Umbilical cord (tissue), 2 donors: ENCODE measurements around the gene PDZK1IP1. TPM values are rescaled to one million over a fixed set of nuclear protein-coding genes. Genes with fewer than 3 reads are reported as not detected.

ENCODE experiments used
- DNase-seq: peaks from one replicate; pipeline ENCODE4 v3.0.0-alpha.2; 2015; ENCODE audit warnings: low spot score
- total RNA-seq: library from RNA; depleted of rRNA; stranded (reverse); fragments of >200 nt; gene quantifications from one replicate; pipeline ENCODE4 v1.2.3, GENCODE V29; 2014; ENCODE audit warnings: low replicate concordance; ENCODE audit not compliant: insufficient read depth

Gene PDZK1IP1, protein sequence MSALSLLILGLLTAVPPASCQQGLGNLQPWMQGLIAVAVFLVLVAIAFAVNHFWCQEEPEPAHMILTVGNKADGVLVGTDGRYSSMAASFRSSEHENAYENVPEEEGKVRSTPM
- total RNA-seq: not detected

DNA sequence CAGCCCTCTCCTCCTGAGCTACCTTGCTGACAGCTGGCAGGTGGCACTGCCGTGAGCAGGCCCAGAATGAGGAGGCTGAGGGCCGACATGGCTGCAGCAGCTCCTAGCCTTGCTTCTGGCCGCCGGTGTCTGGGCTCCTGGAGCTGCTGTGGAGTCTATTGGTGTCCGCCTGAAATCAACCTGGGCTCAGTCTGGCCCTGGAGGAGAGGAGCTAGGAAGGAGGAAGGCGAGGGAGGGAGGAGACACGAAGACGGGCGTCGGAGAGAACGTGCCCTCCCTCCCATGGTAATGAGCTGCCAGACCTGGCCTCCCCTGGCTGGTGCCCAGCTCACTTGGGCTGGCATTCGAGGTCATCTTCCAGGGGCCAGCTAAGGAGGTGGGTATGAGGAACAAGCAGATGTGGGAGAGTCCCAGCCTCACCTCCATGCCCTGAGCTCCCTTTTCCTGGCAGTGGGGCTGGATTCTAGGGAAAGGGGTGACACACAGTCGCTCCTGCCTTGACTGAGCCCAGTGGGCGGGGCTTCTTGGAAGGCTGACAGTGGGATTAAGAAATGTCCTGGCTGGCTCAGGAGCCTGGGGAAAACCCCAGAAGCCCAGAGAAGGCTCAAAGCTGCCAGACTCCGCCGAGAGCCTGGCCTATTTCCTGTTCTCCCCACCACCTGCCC lies at the start of gene PDZK1IP1:
Gene PDZK1IP1, minus strand, starts transcription at position 193 of the 665 bp plus-strand sequence. Its CDS starts 104 bp downstream, at position 89.
- peak; percentile 22 for DNase-seq

GRCh38 chr1:47238935-47239592 lies 49.2 kb upstream of the PDZK1IP1 start:
- DNase-seq: no peak

DNA sequence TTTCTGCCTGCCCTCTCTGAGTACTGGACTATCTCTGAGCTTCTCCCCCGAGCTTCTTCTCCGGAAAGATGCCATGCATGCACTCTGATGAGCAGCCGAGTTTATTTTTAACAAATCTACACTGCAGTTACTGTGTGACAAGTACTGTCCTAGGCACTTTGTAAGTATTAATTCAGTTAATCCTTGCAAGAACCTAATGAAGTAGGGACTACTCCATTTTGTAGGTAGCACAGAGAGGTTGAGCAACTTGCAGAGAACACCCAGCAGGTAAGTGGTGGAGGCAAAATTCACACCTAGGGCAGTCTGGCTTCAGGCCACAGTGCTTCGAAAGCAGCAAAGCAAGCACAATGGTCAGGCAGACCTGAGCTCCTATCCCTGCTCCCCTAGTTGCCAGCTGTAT lies 46.0 kb upstream of the PDZK1IP1 start:
- DNase-seq: no peak

GRCh38 chr1:47235241-47235681 lies 45.4 kb upstream of the PDZK1IP1 start:
- DNase-seq: peak; percentile 54

- no peak for DNase-seq
Measured at GRCh38 chr1:47233186-47233585, 43.4 kb upstream of the PDZK1IP1 start.

GRCh38 chr1:47232187-47232874 lies 42.5 kb upstream of the PDZK1IP1 start, which contains the start of gene TAL1:
TAL1 (minus strand) TSS chr1:47232225; CDS start chr1:47225888, 6,337 bp downstream.
- DNase-seq: peak; percentile 42

DNA sequence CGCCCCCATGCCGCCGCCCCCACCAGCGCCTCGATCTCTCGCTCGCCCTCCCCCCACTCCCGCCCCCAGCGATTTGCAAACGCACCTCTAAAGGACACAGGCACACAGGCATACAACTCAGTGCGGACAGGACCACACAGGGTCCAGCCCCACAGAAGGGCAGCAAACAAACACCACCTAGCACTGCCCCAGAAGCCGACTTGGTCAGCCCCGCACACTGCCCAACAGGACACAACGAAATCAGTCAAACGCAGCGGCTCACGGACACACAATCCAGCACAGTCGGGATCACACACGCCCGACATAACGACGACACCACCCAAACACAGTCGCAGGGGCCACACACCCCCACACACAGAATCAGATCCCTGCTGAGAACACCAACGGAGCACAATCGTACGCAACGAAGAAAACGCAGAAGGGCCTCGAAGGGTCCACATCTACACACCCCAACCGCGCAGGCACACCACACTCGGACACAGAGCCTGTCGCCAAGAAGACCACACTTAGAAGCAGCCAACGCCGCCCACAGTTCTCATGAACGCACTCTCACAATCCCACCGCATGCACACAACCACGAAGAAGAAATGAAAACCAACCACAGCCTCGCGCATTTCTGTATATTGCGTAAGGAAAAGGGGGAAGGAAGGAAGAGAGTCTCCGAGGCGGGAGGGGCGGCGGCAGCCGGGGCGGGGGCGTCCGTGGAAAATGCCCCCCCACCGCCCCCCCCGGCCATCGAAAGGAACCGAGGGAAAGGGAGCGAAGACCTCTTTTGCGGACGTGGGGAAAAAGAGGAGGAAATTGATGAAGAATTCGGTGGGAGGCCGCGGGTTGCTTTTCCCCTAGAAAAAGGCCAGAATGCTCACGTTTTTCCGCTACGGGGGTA lies 41.7 kb upstream of the PDZK1IP1 start:
- peak; percentile 65 for DNase-seq

DNA sequence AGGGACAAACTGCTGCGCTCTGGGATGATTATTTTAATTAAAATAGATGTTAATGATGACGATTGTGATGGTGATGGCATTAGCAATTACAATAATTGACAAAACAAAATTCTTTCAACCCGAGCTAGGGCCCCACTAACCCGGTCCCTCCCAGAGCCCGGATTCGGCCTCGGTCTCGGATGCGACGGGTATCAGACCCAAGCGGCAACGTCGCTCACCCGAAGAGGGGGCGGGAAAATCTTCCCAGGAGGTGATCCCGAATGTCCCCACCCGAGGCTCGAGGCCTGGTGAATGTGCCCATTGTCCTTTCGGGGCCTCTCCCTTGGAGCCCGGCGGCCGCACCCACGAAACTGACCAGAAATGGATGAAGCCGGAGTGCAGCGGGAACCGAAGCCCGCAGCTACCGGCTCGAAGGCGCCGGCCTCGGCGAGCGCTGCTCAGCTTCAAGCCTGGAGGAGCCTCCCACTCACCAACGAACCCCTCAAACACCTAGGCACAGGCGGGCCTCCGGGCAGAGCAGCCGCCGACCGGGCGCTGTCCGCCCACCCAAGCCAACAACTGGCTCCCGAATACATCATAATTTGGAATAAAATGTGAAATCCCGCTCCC lies 41.0 kb upstream of the PDZK1IP1 start:
- no peak for DNase-seq

- no peak for DNase-seq
Measured at GRCh38 chr1:47229886-47230691, 40.3 kb upstream of the PDZK1IP1 start.

- no peak for DNase-seq
Measured at GRCh38 chr1:47229031-47229885, 39.4 kb upstream of the PDZK1IP1 start.

- DNase-seq: no peak
Measured at GRCh38 chr1:47228644-47229030, 38.8 kb upstream of the PDZK1IP1 start.

- DNase-seq: no peak
Measured at GRCh38 chr1:47227341-47228232, 37.8 kb upstream of the PDZK1IP1 start.

DNA sequence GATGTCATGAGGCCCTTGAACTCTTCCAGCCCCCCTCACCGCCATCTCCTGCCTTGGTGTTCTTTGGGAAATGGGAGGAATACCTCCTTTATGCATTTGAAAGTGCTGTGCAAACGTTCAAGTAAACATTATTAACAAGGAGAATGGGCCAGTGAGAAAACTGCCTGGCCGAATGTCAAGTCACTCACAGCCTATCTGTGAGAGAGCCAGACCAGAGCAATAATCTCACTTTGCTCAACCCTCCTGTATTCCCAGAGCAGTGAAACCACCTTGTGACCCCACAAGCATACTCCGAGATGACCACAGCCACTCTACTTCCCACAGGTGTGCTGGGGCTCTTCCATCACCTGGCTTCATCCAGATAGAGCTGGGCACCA lies 37.0 kb upstream of the PDZK1IP1 start:
- DNase-seq: no peak

- DNase-seq: no peak
Measured at GRCh38 chr1:47226121-47226838, 36.4 kb upstream of the PDZK1IP1 start.

GRCh38 chr1:47225430-47226100 lies 35.7 kb upstream of the PDZK1IP1 start:
- no peak for DNase-seq

DNA sequence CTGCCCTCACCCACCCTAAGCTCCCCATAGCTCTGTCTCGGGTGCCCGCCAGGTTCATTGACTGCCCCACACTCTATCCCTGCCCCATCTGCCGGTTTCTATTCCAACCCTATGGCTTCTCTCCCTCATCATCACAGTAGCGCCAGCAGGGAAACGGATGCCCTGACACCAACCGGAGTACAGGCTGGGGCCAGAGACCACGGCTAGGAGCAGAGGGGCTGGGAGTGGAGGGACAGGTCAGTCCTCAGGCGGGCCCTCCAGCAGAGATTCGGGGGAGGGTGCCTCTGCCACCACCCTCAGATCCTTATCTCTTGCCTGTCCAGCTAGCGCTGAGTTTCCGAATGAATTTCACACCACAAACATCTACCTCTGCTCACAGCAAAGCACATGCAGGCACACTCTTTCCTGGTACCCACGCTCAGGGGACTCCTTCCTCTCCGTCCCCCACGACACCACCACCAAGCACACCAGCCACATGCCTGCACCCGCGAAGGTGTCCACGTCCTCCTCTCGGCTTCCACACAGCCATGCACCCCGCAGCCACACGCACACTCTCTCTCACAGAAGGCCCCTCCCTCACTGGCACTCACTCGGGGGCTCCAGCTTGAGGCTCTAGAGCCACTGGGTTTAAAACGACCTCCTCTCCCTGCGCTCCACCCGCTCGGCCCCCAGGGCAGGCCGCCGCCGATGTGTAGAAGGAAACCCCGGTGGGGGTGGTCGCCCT lies 35.0 kb upstream of the PDZK1IP1 start:
- no peak for DNase-seq
